Neural cell (in vitro differentiated cells): ENCODE measurements around the gene TFAM.

Source experiments
- POLR2AphosphoS5 ChIP-seq: IDR thresholded peaks from 2 replicates; pipeline ENCODE4 v1.6.1; 2012
- TF ChIP-seq, protein P1 (sequence below): fragments of 450-650 bp; IDR thresholded peaks from 2 replicates; pipeline ENCODE4 v1.5.1; 2014; ENCODE audit warnings: antibody characterized with exemption, mild to moderate bottlenecking, moderate library complexity; ENCODE audit not compliant: poor library complexity, severe bottlenecking
- TF ChIP-seq, protein P2 (sequence below): IDR thresholded peaks from 2 replicates; pipeline ENCODE4 v1.6.1; 2012; ENCODE audit warnings: borderline replicate concordance

DNA sequence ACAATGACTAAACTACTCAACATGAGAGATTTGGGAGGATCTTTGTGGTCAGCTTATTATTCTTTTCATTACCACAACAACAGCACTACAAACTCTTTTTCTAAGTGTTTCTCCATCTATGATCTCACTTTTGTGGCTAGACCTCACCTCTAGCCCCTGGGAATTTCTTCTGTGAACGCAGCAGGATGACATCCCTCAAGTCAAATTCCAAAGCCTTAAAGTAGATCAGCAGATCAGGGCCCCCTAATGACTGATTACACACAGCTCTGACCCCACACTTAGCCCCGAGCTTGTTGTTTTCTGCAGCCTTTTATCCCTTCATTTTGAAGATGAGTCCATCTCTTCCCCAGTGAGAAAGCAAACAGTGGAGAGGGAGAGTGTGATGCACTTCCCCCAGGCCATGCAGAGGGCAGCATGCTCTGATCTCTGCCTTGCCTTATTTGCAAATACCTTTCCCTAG lies 27.3 kb downstream of the TFAM start:
- TF ChIP-seq, protein P1, sequence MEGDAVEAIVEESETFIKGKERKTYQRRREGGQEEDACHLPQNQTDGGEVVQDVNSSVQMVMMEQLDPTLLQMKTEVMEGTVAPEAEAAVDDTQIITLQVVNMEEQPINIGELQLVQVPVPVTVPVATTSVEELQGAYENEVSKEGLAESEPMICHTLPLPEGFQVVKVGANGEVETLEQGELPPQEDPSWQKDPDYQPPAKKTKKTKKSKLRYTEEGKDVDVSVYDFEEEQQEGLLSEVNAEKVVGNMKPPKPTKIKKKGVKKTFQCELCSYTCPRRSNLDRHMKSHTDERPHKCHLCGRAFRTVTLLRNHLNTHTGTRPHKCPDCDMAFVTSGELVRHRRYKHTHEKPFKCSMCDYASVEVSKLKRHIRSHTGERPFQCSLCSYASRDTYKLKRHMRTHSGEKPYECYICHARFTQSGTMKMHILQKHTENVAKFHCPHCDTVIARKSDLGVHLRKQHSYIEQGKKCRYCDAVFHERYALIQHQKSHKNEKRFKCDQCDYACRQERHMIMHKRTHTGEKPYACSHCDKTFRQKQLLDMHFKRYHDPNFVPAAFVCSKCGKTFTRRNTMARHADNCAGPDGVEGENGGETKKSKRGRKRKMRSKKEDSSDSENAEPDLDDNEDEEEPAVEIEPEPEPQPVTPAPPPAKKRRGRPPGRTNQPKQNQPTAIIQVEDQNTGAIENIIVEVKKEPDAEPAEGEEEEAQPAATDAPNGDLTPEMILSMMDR: no peak
- no peak for TF ChIP-seq POLR2AphosphoS5
- TF ChIP-seq, protein P2, sequence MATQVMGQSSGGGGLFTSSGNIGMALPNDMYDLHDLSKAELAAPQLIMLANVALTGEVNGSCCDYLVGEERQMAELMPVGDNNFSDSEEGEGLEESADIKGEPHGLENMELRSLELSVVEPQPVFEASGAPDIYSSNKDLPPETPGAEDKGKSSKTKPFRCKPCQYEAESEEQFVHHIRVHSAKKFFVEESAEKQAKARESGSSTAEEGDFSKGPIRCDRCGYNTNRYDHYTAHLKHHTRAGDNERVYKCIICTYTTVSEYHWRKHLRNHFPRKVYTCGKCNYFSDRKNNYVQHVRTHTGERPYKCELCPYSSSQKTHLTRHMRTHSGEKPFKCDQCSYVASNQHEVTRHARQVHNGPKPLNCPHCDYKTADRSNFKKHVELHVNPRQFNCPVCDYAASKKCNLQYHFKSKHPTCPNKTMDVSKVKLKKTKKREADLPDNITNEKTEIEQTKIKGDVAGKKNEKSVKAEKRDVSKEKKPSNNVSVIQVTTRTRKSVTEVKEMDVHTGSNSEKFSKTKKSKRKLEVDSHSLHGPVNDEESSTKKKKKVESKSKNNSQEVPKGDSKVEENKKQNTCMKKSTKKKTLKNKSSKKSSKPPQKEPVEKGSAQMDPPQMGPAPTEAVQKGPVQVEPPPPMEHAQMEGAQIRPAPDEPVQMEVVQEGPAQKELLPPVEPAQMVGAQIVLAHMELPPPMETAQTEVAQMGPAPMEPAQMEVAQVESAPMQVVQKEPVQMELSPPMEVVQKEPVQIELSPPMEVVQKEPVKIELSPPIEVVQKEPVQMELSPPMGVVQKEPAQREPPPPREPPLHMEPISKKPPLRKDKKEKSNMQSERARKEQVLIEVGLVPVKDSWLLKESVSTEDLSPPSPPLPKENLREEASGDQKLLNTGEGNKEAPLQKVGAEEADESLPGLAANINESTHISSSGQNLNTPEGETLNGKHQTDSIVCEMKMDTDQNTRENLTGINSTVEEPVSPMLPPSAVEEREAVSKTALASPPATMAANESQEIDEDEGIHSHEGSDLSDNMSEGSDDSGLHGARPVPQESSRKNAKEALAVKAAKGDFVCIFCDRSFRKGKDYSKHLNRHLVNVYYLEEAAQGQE: no peak
